ENCODE measurements around the gene PDE4B. TPM values are rescaled to one million over a fixed set of nuclear protein-coding genes. Genes with fewer than 3 reads are reported as not detected.

Gene PDE4B
- polyA plus RNA-seq (135 and 139 TPM in 2 replicates), polyA minus RNA-seq (293 and 321 TPM in 2 replicates)

- Histone ChIP-seq H3F3A (ENCODE audit: insufficient read depth, low read length, poor library complexity, severe bottlenecking) (no peaks in the 10 kb centered on the region), H3K9me3 (ENCODE audit: low read length) (no peaks in the 10 kb centered on the region), H4K20me1 (ENCODE audit: insufficient read depth) (no peaks in the 10 kb centered on the region), H3K9me2 (ENCODE audit: insufficient read depth, low read length) (no peaks in the 10 kb centered on the region), H3K27me3 (ENCODE audit: insufficient read depth, low read depth, low read length) (peaks cover 28% of the 10 kb centered on the region), H2AFZ (ENCODE audit: low read depth, low read length) (peak within 1 kb of the TSS; percentile 67), H3K4me2 (ENCODE audit: low read length) (peak within 1 kb of the TSS; percentile 66), H3K9ac (ENCODE audit: low read length) (peak within 1 kb of the TSS; percentile 73), H3K27ac (ENCODE audit: low read length) (peak within 1 kb of the TSS; percentile 62), H3K36me3 (ENCODE audit: insufficient read depth, low read length) (no peaks in the 10 kb centered on the region), H3K79me2 (replicated peaks; ENCODE audit: insufficient read depth, low read length) (no peaks in the 10 kb centered on the region), H3K4me3 (ENCODE audit: low read length) (peak within 1 kb of the TSS; percentile 80)
- peak; percentile 14 for TF ChIP-seq RAD21 (conservative IDR thresholded peaks at IDR 0.05)
- peak; percentile 33 for TF ChIP-seq TAF1 (IDR thresholded peaks at IDR 0.05; ENCODE audit: low read depth)
- peak; percentile 69 for TF ChIP-seq MXI1 (conservative IDR thresholded peaks at IDR 0.05; ENCODE audit: poor library complexity, severe bottlenecking)
- TF ChIP-seq EP300 (conservative IDR thresholded peaks at IDR 0.05; ENCODE audit: poor library complexity, severe bottlenecking): no peak
Measured at GRCh38 chr1:65792669-65793358, at the start of gene PDE4B. TSS of gene PDE4B (plus strand) at chr1:65792895.

- Histone ChIP-seq H3K9me2 (ENCODE audit: insufficient read depth, low read length) (no peaks in the 10 kb centered on the region), H3K27me3 (ENCODE audit: insufficient read depth, low read depth, low read length) (no peaks in the 10 kb centered on the region), H3F3A (ENCODE audit: insufficient read depth, low read length, poor library complexity, severe bottlenecking) (no peaks in the 10 kb centered on the region), H3K9me3 (ENCODE audit: low read length) (peaks cover 8% of the 10 kb centered on the region), H4K20me1 (ENCODE audit: insufficient read depth) (no peaks in the 10 kb centered on the region), H3K79me2 (replicated peaks; ENCODE audit: insufficient read depth, low read length) (no peaks in the 10 kb centered on the region), H3K27ac (ENCODE audit: low read length) (no peak overlapping the region), H3K4me2 (ENCODE audit: low read length) (no peak overlapping the region), H2AFZ (ENCODE audit: low read depth, low read length) (no peak overlapping the region), H3K4me3 (ENCODE audit: low read length) (no peak overlapping the region), H3K9ac (ENCODE audit: low read length) (no peak overlapping the region), H3K36me3 (ENCODE audit: insufficient read depth, low read length) (no peaks in the 10 kb centered on the region)
- TF ChIP-seq RAD21 (conservative IDR thresholded peaks at IDR 0.05): no peak
- no peak for TF ChIP-seq TAF1 (IDR thresholded peaks at IDR 0.05; ENCODE audit: low read depth)
- no peak for TF ChIP-seq REST (IDR thresholded peaks at IDR 0.05; ENCODE audit: borderline replicate concordance)
- TF ChIP-seq EZH2 (IDR thresholded peaks at IDR 0.05; ENCODE audit: borderline replicate concordance, insufficient read depth, low read length, poor library complexity, severe bottlenecking): no peak
- no peak for TF ChIP-seq MXI1 (conservative IDR thresholded peaks at IDR 0.05; ENCODE audit: poor library complexity, severe bottlenecking)
- no peak for TF ChIP-seq CTCF (IDR thresholded peaks at IDR 0.05; ENCODE audit: poor library complexity, severe bottlenecking)
- no peak for TF ChIP-seq EP300 (conservative IDR thresholded peaks at IDR 0.05; ENCODE audit: poor library complexity, severe bottlenecking)
- no peak for TF ChIP-seq POLR2AphosphoS5 (IDR thresholded peaks at IDR 0.05)
- TF ChIP-seq SMC3 (conservative IDR thresholded peaks at IDR 0.05; ENCODE audit: poor library complexity): no peak
Measured at GRCh38 chr1:65744731-65745130, 48.0 kb upstream of the PDE4B start.

Data from neural cell (in vitro differentiated cells).